ENCODE measurements around the gene NAA10.

NAA10 gene

GRCh38 chrX:153882557-153882956 lies 52.3 kb downstream of the NAA10 start:
- FAIRE-seq = no peak

GRCh38 chrX:153882086-153882498 lies 52.7 kb downstream of the NAA10 start:
- no peak for FAIRE-seq

- no peak for FAIRE-seq
Observed at GRCh38 chrX:153881281-153881680, 53.6 kb downstream of the NAA10 start.

- FAIRE-seq = no peak
Observed at GRCh38 chrX:153880440-153880815, 54.4 kb downstream of the NAA10 start.

GRCh38 chrX:153879741-153880439 lies 54.9 kb downstream of the NAA10 start:
- FAIRE-seq = no peak
